Endothelial cell (in vitro differentiated cells): ENCODE measurements around the gene SFTPD. TPM values are rescaled to one million over a fixed set of nuclear protein-coding genes. Genes with fewer than 3 reads are reported as not detected.

Experiments
- DNase-seq: peaks from one replicate; pipeline ENCODE4 v3.0.0; 2021; ENCODE audit warnings: low spot score
- H3K27ac Mint-ChIP-seq: one replicate; pipeline ENCODE4 v1.8.0; 2021; ENCODE audit warnings: mixed read lengths, inconsistent platforms; ENCODE audit not compliant: unreplicated experiment
- H3K27me3 Mint-ChIP-seq: one replicate; pipeline ENCODE4 v1.8.0; 2021; ENCODE audit warnings: mild to moderate bottlenecking, moderate library complexity, mixed read lengths, inconsistent platforms; ENCODE audit not compliant: unreplicated experiment
- H3K36me3 Mint-ChIP-seq: one replicate; pipeline ENCODE4 v1.8.0; 2021; ENCODE audit warnings: mild to moderate bottlenecking, low read depth, mixed read lengths, inconsistent platforms; ENCODE audit not compliant: unreplicated experiment
- H3K4me1 Mint-ChIP-seq: one replicate; pipeline ENCODE4 v1.8.0; 2021; ENCODE audit warnings: mild to moderate bottlenecking, mixed read lengths, inconsistent platforms; ENCODE audit not compliant: unreplicated experiment
- H3K4me3 Mint-ChIP-seq: one replicate; pipeline ENCODE4 v1.8.0; 2021; ENCODE audit warnings: mild to moderate bottlenecking, mixed read lengths, inconsistent platforms; ENCODE audit not compliant: unreplicated experiment
- H3K9me3 Mint-ChIP-seq: one replicate; pipeline ENCODE4 v1.8.0; 2021; ENCODE audit warnings: mixed read lengths, inconsistent platforms; ENCODE audit not compliant: unreplicated experiment
- total RNA-seq: library from RNA; stranded (reverse); fragmentation: NEBNext Ultra II Directional; extraction: Animal tissue kit (Norgen Biotek cat#: 25700); gene quantifications from one replicate; pipeline ENCODE4 v1.2.1, GENCODE V29; 2021; ENCODE audit not compliant: unreplicated experiment
- TF ChIP-seq, protein P1 (sequence below): fragments of 200-600 bp; sonication (generic); IDR thresholded peaks from one replicate; pipeline ENCODE4 v1.5.0; 2021; ENCODE audit warnings: antibody characterized with exemption; ENCODE audit not compliant: unreplicated experiment

SFTPD gene
- total RNA-seq, 1 donor from 2014 or later, result 0.31 TPM

DNA sequence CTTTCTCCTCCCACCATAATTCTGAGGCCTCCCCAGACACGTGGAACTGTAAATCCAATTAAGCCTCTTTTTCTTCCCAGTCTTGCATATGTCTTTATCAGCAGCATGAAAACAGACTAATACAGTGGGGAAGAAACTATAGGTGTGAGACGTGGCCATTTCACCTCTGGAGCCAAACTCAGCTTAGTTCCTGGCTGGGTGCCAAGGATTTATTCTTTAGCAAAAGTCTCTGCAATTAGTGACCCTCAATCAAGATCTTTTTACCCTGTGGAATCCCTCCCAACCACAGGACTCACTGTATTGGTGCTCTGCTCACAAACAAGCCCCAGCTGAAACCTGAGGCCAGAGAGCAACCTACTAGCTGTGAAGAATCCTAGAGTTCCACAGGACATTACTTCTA lies 28.1 kb upstream of the SFTPD start:
- no peak for DNase-seq
- H3K9me3 Mint-ChIP-seq, result peaks cover 18% of the 10 kb centered on the region
- no peak overlapping the region for H3K27ac Mint-ChIP-seq
- H3K4me1 Mint-ChIP-seq, result no peaks in the 10 kb centered on the region
- H3K36me3 Mint-ChIP-seq, result peaks cover 16% of the 10 kb centered on the region
- no peak overlapping the region for H3K4me3 Mint-ChIP-seq
- TF ChIP-seq, protein P1, sequence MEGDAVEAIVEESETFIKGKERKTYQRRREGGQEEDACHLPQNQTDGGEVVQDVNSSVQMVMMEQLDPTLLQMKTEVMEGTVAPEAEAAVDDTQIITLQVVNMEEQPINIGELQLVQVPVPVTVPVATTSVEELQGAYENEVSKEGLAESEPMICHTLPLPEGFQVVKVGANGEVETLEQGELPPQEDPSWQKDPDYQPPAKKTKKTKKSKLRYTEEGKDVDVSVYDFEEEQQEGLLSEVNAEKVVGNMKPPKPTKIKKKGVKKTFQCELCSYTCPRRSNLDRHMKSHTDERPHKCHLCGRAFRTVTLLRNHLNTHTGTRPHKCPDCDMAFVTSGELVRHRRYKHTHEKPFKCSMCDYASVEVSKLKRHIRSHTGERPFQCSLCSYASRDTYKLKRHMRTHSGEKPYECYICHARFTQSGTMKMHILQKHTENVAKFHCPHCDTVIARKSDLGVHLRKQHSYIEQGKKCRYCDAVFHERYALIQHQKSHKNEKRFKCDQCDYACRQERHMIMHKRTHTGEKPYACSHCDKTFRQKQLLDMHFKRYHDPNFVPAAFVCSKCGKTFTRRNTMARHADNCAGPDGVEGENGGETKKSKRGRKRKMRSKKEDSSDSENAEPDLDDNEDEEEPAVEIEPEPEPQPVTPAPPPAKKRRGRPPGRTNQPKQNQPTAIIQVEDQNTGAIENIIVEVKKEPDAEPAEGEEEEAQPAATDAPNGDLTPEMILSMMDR, result no peak
- H3K27me3 Mint-ChIP-seq, result peaks cover 2% of the 10 kb centered on the region

DNA sequence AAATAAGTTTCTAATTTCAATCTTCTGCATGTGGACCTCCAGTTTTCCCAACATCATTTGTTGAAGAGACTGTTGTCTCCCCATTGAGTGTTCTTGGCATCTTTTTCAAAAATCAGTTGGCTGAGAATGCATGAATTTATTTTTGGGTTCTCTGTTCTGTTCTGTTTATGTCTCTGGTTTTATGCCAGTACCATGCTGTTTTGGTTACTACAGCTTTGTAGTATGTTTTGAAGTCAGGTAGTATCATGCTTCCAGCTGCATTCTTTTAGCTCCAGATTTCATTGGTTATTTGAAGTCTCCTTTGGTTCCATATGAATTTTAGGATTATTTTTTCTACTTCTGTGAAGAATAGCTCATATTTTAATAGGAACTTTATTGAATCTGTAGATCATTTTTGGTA lies 21.2 kb upstream of the SFTPD start:
- Mint-ChIP-seq H3K4me1 (no peaks in the 10 kb centered on the region), H3K9me3 (peaks cover 15% of the 10 kb centered on the region), H3K36me3 (peaks cover 11% of the 10 kb centered on the region), H3K4me3 (no peak overlapping the region), H3K27me3 (no peaks in the 10 kb centered on the region), H3K27ac (no peak overlapping the region)
- TF ChIP-seq, protein P1, result no peak
- no peak for DNase-seq

DNA sequence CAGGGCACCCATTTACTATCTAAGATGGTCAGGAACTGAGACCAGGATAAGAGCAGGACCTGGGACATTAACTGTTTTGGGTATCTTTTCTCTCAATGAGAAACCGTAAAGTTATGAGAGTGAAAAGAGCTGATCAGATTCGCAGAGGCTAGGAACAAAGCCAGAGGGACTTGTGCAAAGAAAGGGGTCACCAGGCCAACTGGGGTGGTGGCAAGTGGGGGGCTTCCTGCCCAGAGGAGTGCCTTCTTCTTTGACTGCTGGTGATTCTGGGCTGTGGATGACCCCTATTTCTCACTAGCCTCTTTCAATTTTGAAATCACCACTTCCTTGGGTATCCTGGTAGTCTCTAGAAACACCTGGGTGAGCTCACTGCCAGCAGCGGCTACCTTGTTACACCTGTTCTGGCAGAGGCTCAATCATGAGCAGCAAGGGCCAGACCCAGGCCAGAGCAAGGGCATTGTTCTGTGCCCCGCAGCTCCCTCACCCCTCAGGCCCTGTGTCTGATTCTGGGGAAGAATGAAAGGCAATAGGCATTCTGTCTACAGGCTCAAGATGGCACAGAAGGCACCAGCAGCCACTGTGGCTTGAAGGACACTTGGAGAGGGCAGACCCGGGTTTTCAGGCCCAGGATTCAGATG lies 999 bp downstream of the SFTPD start:
- peaks cover 7% of the 10 kb centered on the region for H3K27me3 Mint-ChIP-seq
- TF ChIP-seq, protein P1, result no peak
- H3K9me3 Mint-ChIP-seq, result peaks cover 9% of the 10 kb centered on the region
- H3K36me3 Mint-ChIP-seq, result peaks cover 10% of the 10 kb centered on the region
- H3K4me3 Mint-ChIP-seq, result no peak overlapping the region
- no peak for DNase-seq
- H3K4me1 Mint-ChIP-seq, result no peaks in the 10 kb centered on the region
- no peak overlapping the region for H3K27ac Mint-ChIP-seq

DNA sequence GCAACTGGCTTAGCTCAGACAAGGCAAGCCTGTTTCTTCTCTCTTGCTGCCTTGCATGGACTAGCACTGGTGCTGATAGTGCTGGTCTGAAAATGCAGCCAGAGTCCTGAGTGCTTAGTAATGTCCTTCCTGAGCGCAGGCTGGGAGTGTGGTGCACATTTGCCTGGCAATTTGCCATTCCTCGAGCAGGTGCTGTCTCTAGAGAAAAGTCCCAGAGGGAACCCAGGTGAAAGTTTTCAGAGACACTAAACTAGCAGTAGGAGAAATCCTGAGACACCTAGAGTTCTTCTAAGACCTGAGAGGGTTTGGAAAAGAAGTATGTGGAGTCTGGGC lies 1.9 kb downstream of the SFTPD start:
- no peak overlapping the region for H3K27ac Mint-ChIP-seq
- H3K4me1 Mint-ChIP-seq, result no peaks in the 10 kb centered on the region
- TF ChIP-seq, protein P1, result no peak

DNA sequence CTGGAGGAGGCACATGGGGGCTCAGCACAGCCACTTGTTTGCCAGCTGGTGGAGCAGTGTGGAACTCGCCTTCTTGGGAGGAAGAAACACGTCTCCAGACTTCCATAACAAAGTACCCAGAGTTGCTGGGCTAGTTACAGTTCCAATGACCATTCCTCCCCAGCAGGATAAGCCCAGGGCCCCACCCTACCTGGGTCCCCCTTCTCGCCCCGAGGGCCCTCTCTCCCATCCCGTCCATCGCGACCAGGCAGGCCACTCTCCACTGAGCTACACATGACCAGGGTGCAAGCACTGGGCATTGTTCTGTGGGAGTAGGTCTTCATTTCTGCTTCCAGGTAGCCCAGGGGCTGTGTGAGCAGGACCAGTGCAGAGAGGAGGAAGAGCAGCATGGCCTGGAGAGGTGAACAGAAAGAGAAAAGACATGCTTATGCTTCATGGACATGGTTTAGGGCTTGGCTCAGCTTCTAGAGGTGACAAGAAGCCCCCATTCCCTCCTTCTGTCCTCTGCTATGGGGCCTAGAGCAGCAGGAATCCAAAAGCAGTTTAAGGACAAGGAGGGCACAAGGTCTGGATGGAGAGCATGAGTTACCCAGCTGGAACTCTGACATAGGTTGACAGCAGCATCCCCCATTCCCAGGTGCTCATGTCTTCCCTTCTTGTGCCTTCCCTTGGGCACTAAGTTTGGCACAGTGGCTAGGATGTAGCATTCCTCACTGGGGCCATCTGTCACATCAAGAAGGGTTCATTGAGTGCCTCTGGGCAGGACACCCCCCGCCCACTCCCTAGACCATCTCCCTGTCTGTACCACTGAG lies 2.4 kb downstream of the SFTPD start:
- Mint-ChIP-seq H3K9me3 (peaks cover 6% of the 10 kb centered on the region), H3K4me3 (no peak overlapping the region), H3K27me3 (peaks cover 13% of the 10 kb centered on the region), H3K27ac (no peak overlapping the region), H3K4me1 (no peaks in the 10 kb centered on the region), H3K36me3 (peaks cover 7% of the 10 kb centered on the region)
- DNase-seq, result no peak
- TF ChIP-seq, protein P1, result no peak

More for the DNA sequence above, 1.9 kb downstream of the SFTPD start:
- Mint-ChIP-seq H3K27me3 (peaks cover 9% of the 10 kb centered on the region), H3K9me3 (peaks cover 6% of the 10 kb centered on the region), H3K4me3 (no peak overlapping the region), H3K36me3 (peaks cover 7% of the 10 kb centered on the region)
- DNase-seq, result no peak
